ENCODE measurements around the gene PLB1.

DNA sequence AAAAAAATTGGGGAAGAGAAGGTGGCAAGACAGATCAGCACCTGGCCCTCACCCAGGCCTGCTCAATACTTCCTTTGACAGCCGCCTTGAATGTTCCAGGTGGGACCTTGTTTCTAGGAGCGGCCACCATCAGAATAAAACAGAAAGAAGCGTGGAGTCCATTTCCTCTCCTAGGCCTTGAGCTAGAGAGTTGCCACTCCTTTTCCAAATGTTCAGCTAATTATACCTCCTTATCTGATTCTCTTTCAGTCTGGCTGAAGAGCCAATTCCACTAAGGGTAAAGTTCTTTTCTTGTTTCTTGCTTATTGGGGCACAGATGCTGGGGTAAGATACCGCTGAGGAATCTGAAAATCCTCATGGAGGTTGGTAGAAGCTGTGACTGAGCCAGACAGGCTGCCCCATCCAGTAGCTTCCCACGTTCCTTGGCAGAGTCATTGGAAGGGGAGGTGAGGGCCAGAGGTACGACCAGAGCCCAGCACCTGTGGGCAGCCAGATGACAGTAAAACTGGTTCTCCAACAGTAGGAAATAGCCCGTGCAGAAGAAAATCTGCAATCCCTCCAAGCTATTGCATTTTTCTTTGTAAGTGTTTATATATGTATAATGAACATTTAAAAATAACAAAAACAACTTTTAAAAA, 51.5 kb downstream of the PLB1 start:
- TF ChIP-seq EZH2 (IDR thresholded peaks at IDR 0.05; ENCODE audit: borderline replicate concordance, low read depth, low read length, severe bottlenecking): no peak
- TF ChIP-seq, protein P1, sequence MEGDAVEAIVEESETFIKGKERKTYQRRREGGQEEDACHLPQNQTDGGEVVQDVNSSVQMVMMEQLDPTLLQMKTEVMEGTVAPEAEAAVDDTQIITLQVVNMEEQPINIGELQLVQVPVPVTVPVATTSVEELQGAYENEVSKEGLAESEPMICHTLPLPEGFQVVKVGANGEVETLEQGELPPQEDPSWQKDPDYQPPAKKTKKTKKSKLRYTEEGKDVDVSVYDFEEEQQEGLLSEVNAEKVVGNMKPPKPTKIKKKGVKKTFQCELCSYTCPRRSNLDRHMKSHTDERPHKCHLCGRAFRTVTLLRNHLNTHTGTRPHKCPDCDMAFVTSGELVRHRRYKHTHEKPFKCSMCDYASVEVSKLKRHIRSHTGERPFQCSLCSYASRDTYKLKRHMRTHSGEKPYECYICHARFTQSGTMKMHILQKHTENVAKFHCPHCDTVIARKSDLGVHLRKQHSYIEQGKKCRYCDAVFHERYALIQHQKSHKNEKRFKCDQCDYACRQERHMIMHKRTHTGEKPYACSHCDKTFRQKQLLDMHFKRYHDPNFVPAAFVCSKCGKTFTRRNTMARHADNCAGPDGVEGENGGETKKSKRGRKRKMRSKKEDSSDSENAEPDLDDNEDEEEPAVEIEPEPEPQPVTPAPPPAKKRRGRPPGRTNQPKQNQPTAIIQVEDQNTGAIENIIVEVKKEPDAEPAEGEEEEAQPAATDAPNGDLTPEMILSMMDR (IDR thresholded peaks at IDR 0.05; ENCODE audit: borderline replicate concordance, extremely low read depth, low read length, poor library complexity, severe bottlenecking): no peak

Data from DND-41 (cell line).